Measurements from ENCODE around the gene CDH1.
"Not testable (repeated sequence)": the region's sequence is repeated elsewhere in the genome, so short reads cannot be mapped to it uniquely, and the experiment has no call there.

Gene CDH1

GRCh38 chr16:68792465-68793324 is 55.6 kb downstream of the CDH1 start:
- DNase-seq: no peak

- DNase-seq: no peak
These were observed 56.3 kb downstream of the CDH1 start for GRCh38 chr16:68793401-68793857.

DNA sequence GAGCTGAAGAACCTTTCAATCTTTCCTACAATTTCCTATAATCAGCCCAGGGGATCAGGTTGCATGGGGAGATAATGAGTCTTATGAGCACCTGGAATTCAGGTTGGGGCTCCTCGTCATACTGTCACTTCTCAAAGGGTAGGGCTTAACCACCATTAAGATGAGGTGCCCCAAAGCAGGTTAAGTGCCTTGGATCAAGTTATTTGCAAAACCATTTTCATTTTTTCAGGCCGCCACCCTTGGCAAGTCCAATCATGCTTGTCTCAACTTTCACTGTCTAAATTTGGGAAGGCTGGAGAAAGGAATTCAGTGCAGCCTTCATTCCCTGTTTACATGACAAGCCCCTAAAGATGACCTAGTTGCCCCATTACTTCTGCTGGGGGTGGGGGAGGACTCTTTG is 61.3 kb downstream of the CDH1 start:
- no peak for DNase-seq

DNA sequence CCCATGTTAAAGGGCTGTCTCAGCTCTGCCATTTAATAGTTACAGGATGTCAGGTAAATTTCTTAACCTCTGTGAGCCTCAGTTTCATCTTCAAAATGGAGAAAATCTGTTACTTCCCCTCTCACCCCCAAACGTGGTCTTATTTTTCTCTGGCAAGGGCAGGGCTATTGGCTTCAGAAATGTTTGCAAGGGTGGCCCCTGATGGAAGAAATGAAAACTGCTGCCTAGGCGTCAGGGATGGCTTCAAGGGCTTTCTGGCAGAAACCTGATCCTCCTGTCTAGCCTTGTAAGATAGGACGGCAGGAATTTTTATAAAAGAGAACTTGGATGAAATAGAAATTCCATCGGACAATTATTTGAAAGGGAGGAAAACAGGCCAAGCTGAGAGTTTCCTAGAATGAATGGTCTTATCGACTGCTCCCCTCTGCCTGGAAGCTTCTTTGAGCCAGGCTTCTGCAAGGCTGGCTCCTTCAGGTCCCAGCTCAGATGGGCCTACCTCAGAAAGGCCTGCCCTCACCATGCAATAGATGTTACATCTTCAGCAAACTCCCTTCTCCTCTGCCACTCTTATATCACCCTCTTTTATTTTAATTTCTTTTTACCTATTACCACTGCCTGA is 63.3 kb downstream of the CDH1 start:
- peak; percentile 77 for DNase-seq

DNA sequence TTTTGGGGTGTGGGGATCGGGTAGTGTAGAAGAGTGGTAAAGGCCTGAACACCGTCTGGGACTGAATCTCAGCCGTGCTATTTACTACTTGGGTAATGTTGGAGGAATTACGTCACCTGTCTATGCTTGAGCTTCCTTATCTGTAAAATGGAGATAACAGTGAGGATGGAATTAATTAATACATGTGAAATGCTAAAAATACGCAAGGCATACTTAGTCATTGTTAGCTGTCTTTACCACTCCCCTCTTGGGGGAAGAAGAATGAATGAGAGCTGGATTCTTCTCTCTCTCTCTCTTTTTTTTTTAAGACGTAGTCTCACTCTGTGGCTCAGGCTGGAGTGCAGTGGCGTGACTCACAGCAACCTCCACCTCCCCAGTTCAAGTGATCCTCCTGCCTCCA is 65.1 kb downstream of the CDH1 start:
- DNase-seq: no peak

DNA sequence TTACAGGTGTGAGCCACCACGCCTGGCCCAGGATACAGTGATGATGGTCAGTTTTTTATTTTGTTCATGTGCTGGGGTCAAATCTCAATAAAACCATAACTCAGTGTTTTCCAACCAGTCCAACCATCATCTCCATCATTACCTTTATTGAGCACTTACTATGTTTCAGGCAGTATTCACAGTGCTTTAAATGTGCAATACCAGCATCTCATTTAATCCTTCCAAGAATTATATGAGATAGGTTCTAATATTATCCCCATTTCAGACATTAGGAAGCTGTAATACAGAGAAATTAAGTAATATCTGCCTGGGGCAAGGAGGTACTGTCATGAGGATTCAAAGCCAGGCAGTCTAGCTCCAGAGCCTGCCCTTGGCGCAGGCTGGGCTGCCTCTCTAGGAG is 69.3 kb downstream of the CDH1 start:
- DNase-seq: no peak

DNA sequence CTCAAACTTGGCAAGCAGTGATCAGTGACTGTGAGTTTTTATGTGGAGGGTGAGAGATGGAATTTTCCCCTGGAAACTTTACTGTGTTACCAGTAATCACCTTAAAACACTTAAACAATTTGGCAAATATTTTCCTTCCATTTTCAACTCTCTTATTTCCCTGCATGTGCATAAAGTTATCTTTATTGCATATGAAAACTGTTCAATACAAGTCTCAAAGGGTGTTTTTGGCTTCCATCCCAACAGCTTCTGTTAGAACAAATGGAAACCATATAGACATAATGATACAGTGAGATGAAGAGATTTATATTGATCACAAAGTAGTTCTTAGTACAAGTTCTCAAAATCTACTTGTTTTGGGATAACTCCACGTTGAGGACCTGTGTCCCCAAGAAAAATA is 69.9 kb downstream of the CDH1 start:
- DNase-seq: no peak

GRCh38 chr16:68814516-68814915 is 77.4 kb downstream of the CDH1 start:
- DNase-seq: no peak

DNA sequence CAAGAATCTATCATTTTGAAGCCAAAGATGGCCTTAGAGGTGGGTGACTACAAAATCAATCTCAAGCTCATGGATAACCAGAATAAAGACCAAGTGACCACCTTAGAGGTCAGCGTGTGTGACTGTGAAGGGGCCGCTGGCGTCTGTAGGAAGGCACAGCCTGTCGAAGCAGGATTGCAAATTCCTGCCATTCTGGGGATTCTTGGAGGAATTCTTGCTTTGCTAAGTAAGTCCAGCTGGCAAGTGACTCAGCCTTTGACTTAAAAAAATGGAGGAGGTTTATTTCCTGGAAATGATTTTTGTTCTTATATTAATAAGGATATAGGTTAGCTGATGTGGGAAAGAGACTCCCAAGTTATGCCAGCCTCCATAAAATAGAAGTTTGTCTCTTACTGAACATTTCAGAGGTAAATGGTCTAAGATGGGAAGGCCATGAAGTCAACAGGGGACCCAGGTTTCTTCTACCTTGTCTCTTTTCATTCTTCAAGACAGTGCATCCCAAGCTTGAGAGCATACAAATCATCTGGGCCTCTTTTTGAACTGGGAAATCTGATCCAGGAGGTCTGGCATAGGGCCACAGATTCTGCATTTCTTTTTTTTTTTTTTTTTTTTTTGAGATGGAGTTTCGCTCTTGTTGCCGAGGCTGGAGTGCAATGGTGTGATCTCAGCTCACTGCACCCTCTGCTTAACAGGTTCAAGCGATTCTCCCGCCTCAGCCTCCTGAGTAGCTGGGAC is 86.5 kb downstream of the CDH1 start:
- DNase-seq: no peak

DNA sequence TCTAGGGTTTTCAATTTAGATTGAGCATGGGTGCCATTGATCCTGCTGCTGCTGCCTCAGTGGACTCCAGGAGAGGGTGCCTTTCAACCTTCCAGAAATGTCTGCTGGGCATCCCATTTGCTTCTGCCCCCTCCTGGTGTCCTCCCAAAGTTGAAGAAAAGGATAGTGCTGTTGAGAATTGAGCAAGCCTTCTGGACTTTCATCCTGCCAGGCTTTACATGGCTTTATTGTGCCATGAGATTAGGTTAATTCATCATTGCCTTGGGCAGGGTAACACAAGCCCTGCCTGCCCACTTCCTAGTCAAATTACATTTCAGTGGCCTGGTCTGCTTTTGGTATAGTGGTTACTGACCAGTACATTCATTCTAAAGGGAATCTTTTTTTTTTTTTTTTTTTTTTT is 88.3 kb downstream of the CDH1 start:
- no peak for DNase-seq

DNA sequence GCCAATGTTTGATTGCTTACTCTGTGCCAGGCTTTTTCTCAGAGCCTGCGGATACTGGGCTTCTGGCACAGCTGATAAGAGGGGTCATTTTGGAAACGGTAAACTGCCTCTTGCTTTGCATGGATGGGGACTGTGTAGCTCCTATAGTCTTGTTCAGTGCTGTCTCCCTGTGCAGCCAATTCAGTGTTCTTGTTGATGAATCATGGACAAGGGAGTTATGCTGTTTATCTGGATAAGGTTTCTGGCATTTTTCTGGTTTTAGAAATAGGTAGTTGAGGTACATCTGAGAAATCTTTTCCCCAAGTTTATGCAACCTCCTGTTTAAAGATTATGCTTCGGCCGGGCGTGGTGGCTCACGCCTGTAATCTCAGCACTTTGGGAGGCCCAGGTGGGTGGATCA is 89.6 kb downstream of the CDH1 start:
- no peak for DNase-seq

GRCh38 chr16:68833251-68833650 is 96.2 kb downstream of the CDH1 start:
- no peak for DNase-seq

DNA sequence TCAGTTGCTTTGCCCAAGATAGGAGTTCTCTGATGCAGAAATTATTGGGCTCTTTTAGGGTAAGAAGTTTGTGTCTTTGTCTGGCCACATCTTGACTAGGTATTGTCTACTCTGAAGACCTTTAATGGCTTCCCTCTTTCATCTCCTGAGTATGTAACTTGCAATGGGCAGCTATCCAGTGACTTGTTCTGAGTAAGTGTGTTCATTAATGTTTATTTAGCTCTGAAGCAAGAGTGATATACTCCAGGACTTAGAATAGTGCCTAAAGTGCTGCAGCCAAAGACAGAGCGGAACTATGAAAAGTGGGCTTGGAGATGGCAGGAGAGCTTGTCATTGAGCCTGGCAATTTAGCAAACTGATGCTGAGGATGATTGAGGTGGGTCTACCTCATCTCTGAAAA is 97.5 kb downstream of the CDH1 start:
- no peak for DNase-seq

DNA sequence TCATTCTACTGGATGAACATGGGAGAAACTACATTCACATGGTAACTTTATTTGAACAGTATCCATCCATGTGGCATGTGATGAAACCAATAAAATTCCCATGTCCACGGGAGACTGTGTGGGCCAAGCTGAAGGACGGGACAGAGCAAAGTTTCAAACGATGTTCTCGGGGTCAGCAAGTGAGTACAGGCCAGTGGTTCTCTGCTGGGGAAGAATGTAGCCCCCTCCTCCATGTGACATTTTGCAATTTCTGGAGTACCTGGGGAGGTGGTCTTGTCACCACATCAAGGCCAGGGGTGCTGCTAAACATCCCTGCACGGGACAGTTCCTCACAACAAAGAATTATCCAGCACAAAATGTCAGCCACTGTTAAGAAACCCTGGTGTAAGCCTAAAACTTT is 98.9 kb downstream of the CDH1 start:
- no peak for DNase-seq

GRCh38 chr16:68839831-68840230 is 102.7 kb downstream of the CDH1 start:
- DNase-seq: no peak

DNA sequence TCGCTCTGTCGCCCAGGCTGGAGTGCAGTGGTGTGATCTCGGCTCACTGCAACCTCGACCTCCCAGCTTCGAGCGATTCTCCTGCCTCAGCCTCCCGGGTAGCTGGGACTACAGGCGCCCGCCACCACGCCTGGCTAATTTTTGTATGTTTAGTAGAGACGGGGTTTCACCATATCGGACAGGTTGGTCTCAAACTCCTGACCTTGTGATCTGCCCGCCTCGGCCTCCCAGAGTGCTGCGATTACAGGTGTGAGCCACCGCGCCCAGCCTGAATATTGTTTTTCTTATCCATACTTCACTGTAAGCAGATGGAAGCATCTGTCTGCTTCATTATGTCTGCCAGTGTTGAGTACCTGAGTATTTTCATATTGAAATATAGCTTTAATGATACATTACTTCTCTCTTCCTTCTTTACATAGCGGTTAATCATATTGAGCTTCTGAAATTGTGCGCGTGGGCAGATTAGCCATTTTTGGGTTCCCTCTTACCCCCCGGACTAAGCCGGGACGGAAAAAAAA is 105.9 kb downstream of the CDH1 start:
- not testable (repeated sequence) for DNase-seq

DNA sequence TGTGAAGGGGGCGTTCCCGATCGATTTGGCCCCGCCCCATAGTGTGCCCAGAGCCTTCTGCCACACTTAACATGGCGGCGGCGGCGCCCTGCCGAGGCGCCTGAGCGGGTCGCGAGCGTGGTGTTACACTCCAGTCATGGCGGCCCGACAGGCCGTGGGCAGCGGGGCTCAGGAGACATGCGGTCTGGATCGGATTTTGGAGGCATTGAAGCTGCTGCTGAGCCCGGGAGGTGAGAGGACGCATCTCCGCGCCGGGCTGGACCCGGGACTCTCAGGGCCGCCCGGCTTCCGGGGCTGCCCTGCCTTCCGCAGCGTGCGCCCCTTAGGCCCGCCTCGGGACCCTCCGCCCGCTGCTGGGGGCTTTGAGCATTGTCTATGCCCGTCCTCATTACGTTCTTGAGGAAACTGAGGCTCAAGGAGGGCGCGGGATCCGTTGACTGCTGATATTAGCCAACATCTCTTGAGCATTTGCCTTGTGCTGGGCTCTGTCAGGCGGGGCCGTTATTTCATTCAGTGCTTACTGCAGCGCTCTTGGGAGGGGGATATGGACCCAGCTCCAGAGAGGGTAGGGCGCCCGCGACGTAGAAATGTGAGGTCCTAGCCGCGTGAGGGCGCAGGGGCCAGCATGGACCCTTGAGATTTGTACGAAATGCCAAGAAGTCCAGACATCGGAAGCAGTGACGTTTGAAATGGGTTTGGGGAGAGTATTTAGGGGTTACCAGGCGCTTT is 106.6 kb downstream of the CDH1 start, which contains the start of gene TANGO6:
TSS of gene TANGO6 (plus strand) at position 50 of the 729 bp plus-strand sequence. CDS start at position 137, 87 bp downstream.
- DNase-seq: peak; percentile 89

- no peak for DNase-seq
These were observed 107.1 kb downstream of the CDH1 start for GRCh38 chr16:68844211-68844564.

DNA sequence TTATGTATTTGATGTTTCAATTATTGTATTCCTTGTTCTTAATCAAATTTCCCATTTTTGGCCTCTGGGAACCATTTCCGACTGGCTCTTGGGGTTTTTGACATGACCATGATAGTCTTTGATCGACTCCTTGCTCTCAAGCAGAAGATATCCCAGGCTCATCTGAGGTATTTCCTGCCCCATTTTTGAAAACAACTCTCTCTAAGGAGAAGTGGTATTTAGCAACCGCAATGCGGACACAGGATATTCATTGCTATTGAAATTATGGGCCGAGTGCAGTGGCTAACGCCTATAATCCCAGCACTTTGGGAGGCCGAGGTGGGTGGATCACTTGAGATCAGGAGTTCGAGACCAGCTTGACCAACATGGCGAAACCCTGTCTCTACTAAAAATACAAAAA is 111.7 kb downstream of the CDH1 start:
- no peak for DNase-seq

GRCh38 chr16:68850481-68850880 is 113.4 kb downstream of the CDH1 start:
- DNase-seq: no peak

GRCh38 chr16:68851601-68852000 is 114.5 kb downstream of the CDH1 start:
- no peak for DNase-seq

- no peak for DNase-seq
These were observed 120.4 kb downstream of the CDH1 start for GRCh38 chr16:68857479-68857878.

- no peak for DNase-seq
These were observed 122.7 kb downstream of the CDH1 start for GRCh38 chr16:68859828-68860227.

All from right forelimb (tissue), 1 donor.